GF-D8 (cell line): Measurements from ENCODE around the gene CASP5.

ENCODE experiments used
- DNase-seq: peaks from one replicate; lab custom pipeline; 2025; lab: John Stamatoyannopoulos, UW

The CASP5 gene

GRCh38 chr11:104967534-104968354 lies 55.2 kb downstream of the CASP5 start:
- DNase-seq: no peak

GRCh38 chr11:104965735-104966134 lies 57.2 kb downstream of the CASP5 start:
- no peak for DNase-seq

GRCh38 chr11:104964247-104964646 lies 58.7 kb downstream of the CASP5 start:
- DNase-seq: no peak

- DNase-seq: no peak
These were observed 60.1 kb downstream of the CASP5 start for GRCh38 chr11:104962852-104963251.

- no peak for DNase-seq
These were observed 65.7 kb downstream of the CASP5 start for GRCh38 chr11:104957280-104957679.

GRCh38 chr11:104956528-104956927 lies 66.4 kb downstream of the CASP5 start:
- DNase-seq: no peak

- peak; percentile 69 for DNase-seq
These were observed 76.1 kb downstream of the CASP5 start for GRCh38 chr11:104946907-104947306.
